A549 (cell line): ENCODE data around the gene SPECC1L. TPM values are rescaled to one million over a fixed set of nuclear protein-coding genes. Genes with fewer than 3 reads are reported as not detected.

Experiments
- ATAC-seq, 2 experiments: fragments of 200-7000 bp in 1 of 2; fragments of >200 bp in 1 of 2; cut with Nextera tagmentation in 1 of 2; cut with Tn5 transposase in 1 of 2; 3 replicates each; pipeline versions ENCODE4 v1.8.0 to v1.9.1; 2018 to 2020; ENCODE audit warnings: mild to moderate bottlenecking in 1 of 2, moderate library complexity in 1 of 2
- CTCF ChIA-PET: fragments of 300-600 bp; sonication (Branson Sonifier 250); formaldehyde crosslinking; extraction: SDS; loops from one replicate; lab custom pipeline; 2021; ENCODE audit warnings: antibody characterized with exemption, inconsistent platforms; lab: Yijun Ruan, JAX
- POLR2A ChIA-PET: fragments of 350-600 bp; formaldehyde crosslinking; extraction: SDS; loops from one replicate; lab custom pipeline; 2021; ENCODE audit warnings: antibody characterized with exemption, inconsistent platforms; lab: Yijun Ruan, JAX
- DNase-seq, 2 experiments: peaks; one replicate each; pipeline versions ENCODE4 v3.0.0 to v3.0.0-alpha.2; 2011 to 2016; ENCODE audit warnings: low read depth in 1 of 2, low spot score in 1 of 2
- FAIRE-seq: peaks from 2 replicates; lab custom pipeline; 2011; peaks lifted over from hg19 to GRCh38; lab: Jason Lieb, UNC
- H3K27ac ChIP-seq, 2 experiments: fragments of >200 bp; sonication (Bioruptor Twin); formaldehyde crosslinking; 3 replicates each; pipeline ENCODE4 v1.5.1; 2016 to 2017
- H3K4me1 ChIP-seq: fragments of >200 bp; sonication (Bioruptor Twin); formaldehyde crosslinking; 3 replicates; pipeline ENCODE4 v1.6.1; 2016
- H3K4me2 ChIP-seq: fragments of >200 bp; sonication (Bioruptor Twin); formaldehyde crosslinking; 3 replicates; pipeline ENCODE4 v1.6.1; 2016
- H3K4me3 ChIP-seq: fragments of >200 bp; sonication (Bioruptor Twin); formaldehyde crosslinking; 3 replicates; pipeline ENCODE4 v1.5.1; 2016
- H3K9me3 ChIP-seq: fragments of >200 bp; sonication (Bioruptor Twin); formaldehyde crosslinking; 3 replicates; pipeline ENCODE4 v1.6.1; 2016
- CBX8 ChIP-seq: fragments of 200-600 bp; sonication (generic); IDR thresholded peaks from 2 replicates; pipeline ENCODE4 v1.6.1; 2016
- CHD4 ChIP-seq: fragments of 200-600 bp; sonication (generic); IDR thresholded peaks from 2 replicates; pipeline ENCODE4 v1.6.1; 2016; ENCODE audit warnings: antibody characterized with exemption, mild to moderate bottlenecking, borderline replicate concordance
- FOSL2 ChIP-seq, 2 experiments: fragments of 450-650 bp in 1 of 2; fragments of >200 bp in 1 of 2; sonication (Bioruptor Twin) in 1 of 2; formaldehyde crosslinking; IDR thresholded peaks; 2 replicates each; pipeline versions ENCODE4 v1.5.0 to v1.6.1; 2016 to 2020; ENCODE audit warnings: mild to moderate bottlenecking in 1 of 2, moderate library complexity in 1 of 2
- GATA3 ChIP-seq: IDR thresholded peaks from 2 replicates; pipeline ENCODE4 v1.6.1; 2012; ENCODE audit warnings: borderline replicate concordance
- HEYL ChIP-seq: fragments of 250-450 bp; sonication (Bioruptor Pico); IDR thresholded peaks from 2 replicates; pipeline ENCODE4 v1.8.0; 2021; ENCODE audit warnings: mild to moderate bottlenecking, moderate library complexity
- HOXB5 ChIP-seq: fragments of 250-450 bp; sonication (Bioruptor Pico); IDR thresholded peaks from 2 replicates; pipeline ENCODE4 v1.5.0; 2020; ENCODE audit warnings: mild to moderate bottlenecking, moderate library complexity
- JUN ChIP-seq, 2 experiments: fragments of >200 bp; sonication (Bioruptor Twin); formaldehyde crosslinking; IDR thresholded peaks; 2 replicates in 1 of 2; 3 replicates in 1 of 2; pipeline ENCODE4 v1.6.1; 2016 to 2017
- MAZ ChIP-seq: fragments of 150-350 bp; IDR thresholded peaks from 2 replicates; pipeline ENCODE4 v1.6.1; 2014; ENCODE audit warnings: antibody characterized with exemption, low read depth, low read length, borderline replicate concordance
- MYC ChIP-seq: IDR thresholded peaks from 2 replicates; pipeline ENCODE4 v1.6.1; 2012; ENCODE audit warnings: mild to moderate bottlenecking, inconsistent platforms, low read length, improper control_type of control experiment, borderline replicate concordance
- NPAS2 ChIP-seq: fragments of 250-450 bp; sonication (Bioruptor Pico); IDR thresholded peaks from 2 replicates; pipeline ENCODE4 v1.8.0; 2022; ENCODE audit warnings: mild to moderate bottlenecking, moderate library complexity, borderline replicate concordance
- PHF8 ChIP-seq: fragments of 200-600 bp; sonication (generic); IDR thresholded peaks from 2 replicates; pipeline ENCODE4 v1.6.1; 2016; ENCODE audit warnings: low read depth, mild to moderate bottlenecking, antibody characterized with exemption, moderate library complexity, borderline replicate concordance
- RAD21 ChIP-seq, 2 experiments: fragments of >200 bp in 1 of 2; sonication (Bioruptor Twin) in 1 of 2; formaldehyde crosslinking in 1 of 2; IDR thresholded peaks in 1 of 2; conservative IDR thresholded peaks in 1 of 2; 2 replicates in 1 of 2; 3 replicates in 1 of 2; pipeline ENCODE4 v1.6.1; 2012 to 2018; ENCODE audit warnings: inconsistent platforms in 1 of 2
- RARB ChIP-seq: fragments of 250-450 bp; sonication (Bioruptor Pico); IDR thresholded peaks from 2 replicates; pipeline ENCODE4 v1.8.0; 2021; ENCODE audit warnings: mild to moderate bottlenecking, moderate library complexity
- RFX5 ChIP-seq: fragments of 450-650 bp; IDR thresholded peaks from 2 replicates; pipeline ENCODE4 v1.7.1; 2014; ENCODE audit warnings: antibody characterized with exemption, mild to moderate bottlenecking, moderate library complexity
- SMC3 ChIP-seq: fragments of >200 bp; sonication (Bioruptor Twin); formaldehyde crosslinking; IDR thresholded peaks from 3 replicates; pipeline ENCODE4 v1.6.1; 2018; ENCODE audit warnings: inconsistent platforms
- TFCP2L1 ChIP-seq: fragments of 250-450 bp; sonication (Bioruptor Pico); IDR thresholded peaks from 2 replicates; pipeline ENCODE4 v1.5.0; 2021; ENCODE audit warnings: mild to moderate bottlenecking
- ZFP36 ChIP-seq: fragments of 450-650 bp; IDR thresholded peaks from 2 replicates; pipeline ENCODE4 v1.6.1; 2014; ENCODE audit warnings: borderline replicate concordance; ENCODE audit not compliant: partially characterized antibody
- ZSCAN20 ChIP-seq: fragments of 250-450 bp; sonication (Bioruptor Pico); IDR thresholded peaks from 2 replicates; pipeline ENCODE4 v1.8.0; 2022; ENCODE audit warnings: mild to moderate bottlenecking, moderate library complexity
- WGBS: methylation state at CpG from one replicate; pipeline ENCODE4 v1.1.6; 2017; ENCODE audit errors: missing lambda C conversion rate; 5-methylcytosine and 5-hydroxymethylcytosine counted together
- polyA plus RNA-seq, 4 experiments: library from polyadenylated mRNA; depleted of rRNA in 3 of 4; stranded (reverse); fragments of >200 nt; fragmentation: RNase III in 1 of 4; extraction: RNeasy Plus Mini Kit Qiagen cat#74134 plus additional on column Dnase treatment in 1 of 4; gene quantifications; 2 replicates in 3 of 4; 3 replicates in 1 of 4; pipeline ENCODE4 v1.2.3, GENCODE V29; 2011 to 2017
- TF ChIP-seq, protein P1 (sequence below): fragments of 250-450 bp; sonication (Bioruptor Pico); IDR thresholded peaks from 2 replicates; pipeline ENCODE4 v1.5.0; 2021; ENCODE audit warnings: mild to moderate bottlenecking, moderate library complexity, borderline replicate concordance
- TF ChIP-seq, protein P2 (sequence below): fragments of >200 bp; sonication (Bioruptor Twin); formaldehyde crosslinking; IDR thresholded peaks from 3 replicates; pipeline ENCODE4 v1.5.1; 2016
- TF ChIP-seq, protein P3 (sequence below): fragments of >200 bp; sonication (Bioruptor Twin); formaldehyde crosslinking; IDR thresholded peaks from 2 replicates; pipeline ENCODE4 v1.6.1; 2016
- TF ChIP-seq, protein P4 (sequence below): IDR thresholded peaks from 2 replicates; pipeline ENCODE4 v1.6.1; 2012
- TF ChIP-seq, protein P5 (sequence below): fragments of 450-650 bp; IDR thresholded peaks from 2 replicates; pipeline ENCODE4 v1.6.1; 2014; ENCODE audit warnings: antibody characterized with exemption

SPECC1L gene
- polyA plus RNA-seq, 2 of the 4 experiments (the other 2 are of a cell fraction): 14.8 to 25.2 TPM

DNA sequence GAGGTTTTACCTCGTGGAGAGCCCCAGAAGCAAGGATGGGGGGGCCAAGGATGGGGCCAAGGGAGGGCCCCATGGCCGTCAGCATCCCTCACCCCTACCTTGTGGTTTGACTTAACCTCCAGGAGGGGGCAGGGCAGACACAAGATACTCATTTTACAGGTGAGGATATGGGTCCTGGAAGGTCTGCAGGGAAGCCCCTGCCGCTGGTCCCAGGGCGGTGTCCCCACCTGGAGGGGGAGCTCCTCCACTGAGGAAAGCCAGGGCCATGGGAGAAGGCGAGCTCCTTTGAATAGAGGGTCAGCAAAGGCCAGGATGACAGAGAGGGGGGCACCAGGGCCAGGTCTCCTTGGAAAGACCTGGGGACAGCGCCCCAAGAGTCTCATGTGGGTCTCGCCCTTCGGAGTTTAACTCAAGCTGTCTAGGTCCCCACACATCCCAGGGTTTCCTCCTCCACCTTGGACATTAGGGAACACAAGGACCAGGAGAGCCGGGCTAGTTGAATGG, 150.8 kb downstream of the SPECC1L start (continued):
- TF ChIP-seq, protein P1, sequence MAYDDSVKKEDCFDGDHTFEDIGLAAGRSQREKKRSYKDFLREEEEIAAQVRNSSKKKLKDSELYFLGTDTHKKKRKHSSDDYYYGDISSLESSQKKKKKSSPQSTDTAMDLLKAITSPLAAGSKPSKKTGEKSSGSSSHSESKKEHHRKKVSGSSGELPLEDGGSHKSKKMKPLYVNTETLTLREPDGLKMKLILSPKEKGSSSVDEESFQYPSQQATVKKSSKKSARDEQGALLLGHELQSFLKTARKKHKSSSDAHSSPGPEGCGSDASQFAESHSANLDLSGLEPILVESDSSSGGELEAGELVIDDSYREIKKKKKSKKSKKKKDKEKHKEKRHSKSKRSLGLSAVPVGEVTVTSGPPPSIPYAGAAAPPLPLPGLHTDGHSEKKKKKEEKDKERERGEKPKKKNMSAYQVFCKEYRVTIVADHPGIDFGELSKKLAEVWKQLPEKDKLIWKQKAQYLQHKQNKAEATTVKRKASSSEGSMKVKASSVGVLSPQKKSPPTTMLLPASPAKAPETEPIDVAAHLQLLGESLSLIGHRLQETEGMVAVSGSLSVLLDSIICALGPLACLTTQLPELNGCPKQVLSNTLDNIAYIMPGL (CRISPR knock-in tag): no peak
- no peak for TF ChIP-seq GATA3
- TF ChIP-seq HOXB5 (CRISPR knock-in tag): no peak
- no peak for TF ChIP-seq ZSCAN20
- TF ChIP-seq TFCP2L1 (CRISPR knock-in tag): no peak
- TF ChIP-seq, protein P2, sequence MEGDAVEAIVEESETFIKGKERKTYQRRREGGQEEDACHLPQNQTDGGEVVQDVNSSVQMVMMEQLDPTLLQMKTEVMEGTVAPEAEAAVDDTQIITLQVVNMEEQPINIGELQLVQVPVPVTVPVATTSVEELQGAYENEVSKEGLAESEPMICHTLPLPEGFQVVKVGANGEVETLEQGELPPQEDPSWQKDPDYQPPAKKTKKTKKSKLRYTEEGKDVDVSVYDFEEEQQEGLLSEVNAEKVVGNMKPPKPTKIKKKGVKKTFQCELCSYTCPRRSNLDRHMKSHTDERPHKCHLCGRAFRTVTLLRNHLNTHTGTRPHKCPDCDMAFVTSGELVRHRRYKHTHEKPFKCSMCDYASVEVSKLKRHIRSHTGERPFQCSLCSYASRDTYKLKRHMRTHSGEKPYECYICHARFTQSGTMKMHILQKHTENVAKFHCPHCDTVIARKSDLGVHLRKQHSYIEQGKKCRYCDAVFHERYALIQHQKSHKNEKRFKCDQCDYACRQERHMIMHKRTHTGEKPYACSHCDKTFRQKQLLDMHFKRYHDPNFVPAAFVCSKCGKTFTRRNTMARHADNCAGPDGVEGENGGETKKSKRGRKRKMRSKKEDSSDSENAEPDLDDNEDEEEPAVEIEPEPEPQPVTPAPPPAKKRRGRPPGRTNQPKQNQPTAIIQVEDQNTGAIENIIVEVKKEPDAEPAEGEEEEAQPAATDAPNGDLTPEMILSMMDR: peak; percentile 15; the same call in 1 of the 3 replicates

DNA sequence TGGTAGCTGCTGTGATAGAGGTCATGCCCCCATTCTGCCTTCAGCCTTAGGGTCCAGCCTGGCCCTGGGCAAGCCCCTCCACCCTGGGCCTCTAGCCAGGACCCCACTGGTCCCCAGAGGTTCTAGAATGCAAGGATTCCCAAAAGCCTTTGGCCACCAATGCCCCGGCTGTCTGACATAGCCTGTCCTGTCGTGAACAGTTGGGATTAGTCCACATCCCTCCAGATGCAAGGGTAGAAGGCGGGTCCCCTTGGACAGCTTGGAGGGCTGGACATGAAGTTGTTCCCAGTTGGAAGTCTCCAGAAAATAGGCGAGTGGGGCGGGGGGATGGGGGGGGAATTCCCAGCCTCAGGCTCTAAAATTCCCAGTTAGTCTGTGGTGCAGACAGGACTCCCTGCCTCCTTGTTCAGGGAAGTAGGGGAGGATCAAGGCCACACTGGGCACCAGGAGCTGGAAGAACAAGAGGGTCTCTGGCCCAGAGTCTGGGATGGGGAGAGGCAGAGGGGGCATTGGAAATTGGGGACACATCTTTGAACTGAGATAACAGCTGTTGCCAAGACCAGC, 151.6 kb downstream of the SPECC1L start:
- Histone ChIP-seq H3K27ac (no peak overlapping the region), H3K4me2 (no peak overlapping the region), H3K4me1 (no peaks in the 10 kb centered on the region), H3K9me3 (no peaks in the 10 kb centered on the region), H3K4me3 (no peak overlapping the region)
- DNase-seq (no peak), ATAC-seq (no peak), FAIRE-seq (no peak)
- ChIA-PET CTCF (interaction anchor here (0.7 to 3.8 kb wide), 13 partner anchors 10 to 104 kb away, joined by 3 to 32 read pairs (median 4); no protein-coding TSS in a partner anchor), POLR2A (no interaction called here)
- WGBS: 90% methylated on average over 3 of the region's 5 CpGs
- TF ChIP-seq FOSL2 (IDR thresholded peaks at IDR 0.05): no peak
- TF ChIP-seq FOSL2 (CRISPR knock-in tag; IDR thresholded peaks at IDR 0.05): no peak
- TF ChIP-seq, protein P3, sequence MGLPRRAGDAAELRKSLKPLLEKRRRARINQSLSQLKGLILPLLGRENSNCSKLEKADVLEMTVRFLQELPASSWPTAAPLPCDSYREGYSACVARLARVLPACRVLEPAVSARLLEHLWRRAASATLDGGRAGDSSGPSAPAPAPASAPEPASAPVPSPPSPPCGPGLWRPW: no peak
- TF ChIP-seq, protein P4, sequence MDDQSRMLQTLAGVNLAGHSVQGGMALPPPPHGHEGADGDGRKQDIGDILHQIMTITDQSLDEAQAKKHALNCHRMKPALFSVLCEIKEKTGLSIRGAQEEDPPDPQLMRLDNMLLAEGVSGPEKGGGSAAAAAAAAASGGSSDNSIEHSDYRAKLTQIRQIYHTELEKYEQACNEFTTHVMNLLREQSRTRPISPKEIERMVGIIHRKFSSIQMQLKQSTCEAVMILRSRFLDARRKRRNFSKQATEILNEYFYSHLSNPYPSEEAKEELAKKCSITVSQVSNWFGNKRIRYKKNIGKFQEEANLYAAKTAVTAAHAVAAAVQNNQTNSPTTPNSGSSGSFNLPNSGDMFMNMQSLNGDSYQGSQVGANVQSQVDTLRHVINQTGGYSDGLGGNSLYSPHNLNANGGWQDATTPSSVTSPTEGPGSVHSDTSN: no peak

DNA sequence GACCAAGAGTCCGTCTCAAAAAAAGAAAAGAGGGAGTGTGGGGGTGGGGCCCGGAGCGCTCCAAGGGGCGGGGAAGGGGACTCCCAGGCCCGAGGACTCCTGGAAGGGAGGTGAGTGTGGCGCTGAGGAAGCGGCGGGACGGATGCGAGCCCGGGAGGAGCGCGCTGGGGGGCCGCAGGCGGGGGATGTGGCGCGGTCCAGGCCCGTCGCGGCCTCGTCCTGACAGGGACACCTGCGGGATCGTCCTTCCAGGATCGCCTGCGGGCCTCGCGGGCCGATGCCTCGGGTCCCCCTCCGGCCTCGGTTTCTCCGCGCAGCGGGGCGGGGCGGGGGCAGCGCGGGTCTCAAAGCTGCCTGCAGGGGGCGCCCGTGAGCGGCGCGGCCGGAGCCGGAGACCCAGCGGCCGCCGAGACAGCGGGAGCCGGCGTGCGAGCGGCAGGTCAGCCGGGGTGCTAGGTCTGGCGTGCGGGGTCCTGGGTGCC, 152.9 kb downstream of the SPECC1L start:
- DNase-seq (peak; percentile 21 to 57), FAIRE-seq (no peak), ATAC-seq (peak; percentile 57 to 72)
- Histone ChIP-seq H3K9me3 (no peaks in the 10 kb centered on the region), H3K4me3 (peak overlapping the region; percentile 62), H3K27ac (peak overlapping the region; percentile 56 to 92; a peak in 4 of 6 replicates), H3K4me1 (no peaks in the 10 kb centered on the region), H3K4me2 (peak overlapping the region; percentile 95)
- 25% methylated on average over 17 of the region's 56 CpGs for WGBS
- CTCF ChIA-PET: interaction anchor here (1.0 to 3.8 kb wide), 18 partner anchors 9 to 116 kb away, joined by 3 to 16 read pairs (median 4); no protein-coding TSS in a partner anchor
- POLR2A ChIA-PET: no interaction called here
- TF ChIP-seq CHD4: no peak
- no peak for TF ChIP-seq MAZ
- no peak for TF ChIP-seq CBX8
- TF ChIP-seq NPAS2 (CRISPR knock-in tag): no peak
- no peak for TF ChIP-seq HOXB5 (CRISPR knock-in tag)
- peak; percentile 37 to 77; a peak in 4 of 5 replicates for TF ChIP-seq RAD21 (conservative IDR thresholded peaks at IDR 0.05 in 1 of 2, IDR thresholded peaks at IDR 0.05 in 1 of 2)
- TF ChIP-seq HEYL (CRISPR knock-in tag): no peak
- TF ChIP-seq PHF8: no peak
- TF ChIP-seq RFX5: no peak
- peak; percentile 84 for TF ChIP-seq SMC3
- no peak for TF ChIP-seq RARB (CRISPR knock-in tag)
- TF ChIP-seq MYC: no peak
- TF ChIP-seq ZFP36: no peak
- 0 out of 5 replicates have a peak, but pooled peaks of 1 of the 2 experiments have one; percentile 15 for TF ChIP-seq JUN (IDR thresholded peaks at IDR 0.05)
- TF ChIP-seq, protein P5, sequence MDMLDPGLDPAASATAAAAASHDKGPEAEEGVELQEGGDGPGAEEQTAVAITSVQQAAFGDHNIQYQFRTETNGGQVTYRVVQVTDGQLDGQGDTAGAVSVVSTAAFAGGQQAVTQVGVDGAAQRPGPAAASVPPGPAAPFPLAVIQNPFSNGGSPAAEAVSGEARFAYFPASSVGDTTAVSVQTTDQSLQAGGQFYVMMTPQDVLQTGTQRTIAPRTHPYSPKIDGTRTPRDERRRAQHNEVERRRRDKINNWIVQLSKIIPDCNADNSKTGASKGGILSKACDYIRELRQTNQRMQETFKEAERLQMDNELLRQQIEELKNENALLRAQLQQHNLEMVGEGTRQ: no peak
- TF ChIP-seq, protein P2: peak; percentile 73
